Subcutaneous abdominal adipose tissue (tissue), 5 donors: ENCODE data around the gene C15orf40.

Source experiments
- H3K27ac ChIP-seq: one replicate; pipeline ENCODE4 v1.7.0; 2013; ENCODE audit warnings: low read depth, mild to moderate bottlenecking, inconsistent platforms, low read length, moderate library complexity
- H3K27me3 ChIP-seq, 5 donors: one replicate each; pipeline ENCODE4 v1.7.0; 2013; ENCODE audit warnings: low read length in 5 of 5, inconsistent platforms in 1 of 5; ENCODE audit not compliant: control insufficient read depth in 5 of 5, insufficient read depth in 4 of 5
- H3K36me3 ChIP-seq, 5 donors: one replicate each; pipeline ENCODE4 v1.7.0; 2013; ENCODE audit warnings: low read length in 5 of 5; ENCODE audit not compliant: control insufficient read depth in 5 of 5, insufficient read depth in 5 of 5
- H3K4me1 ChIP-seq, 5 donors: one replicate each; pipeline ENCODE4 v1.7.0; 2013; ENCODE audit warnings: low read length in 5 of 5, mild to moderate bottlenecking in 3 of 5, moderate library complexity in 1 of 5; ENCODE audit not compliant: control insufficient read depth in 5 of 5, insufficient read depth in 5 of 5
- H3K4me3 ChIP-seq, 5 donors: one replicate each; pipeline ENCODE4 v1.7.0; 2013; ENCODE audit warnings: low read length in 5 of 5, low read depth in 1 of 5
- H3K9ac ChIP-seq, 5 donors: one replicate each; pipeline ENCODE4 v1.7.0; 2013; ENCODE audit warnings: low read length in 5 of 5, mild to moderate bottlenecking in 4 of 5, moderate library complexity in 3 of 5
- H3K9me3 ChIP-seq, 5 donors: one replicate each; pipeline ENCODE4 v1.7.0; 2013; ENCODE audit warnings: low read length in 5 of 5; ENCODE audit not compliant: control insufficient read depth in 5 of 5
- donor health status: healthy.
- donor health status: healthy.
- donor health status: healthy.
- donor health status: healthy.
- donor health status: healthy.

Gene C15orf40

DNA sequence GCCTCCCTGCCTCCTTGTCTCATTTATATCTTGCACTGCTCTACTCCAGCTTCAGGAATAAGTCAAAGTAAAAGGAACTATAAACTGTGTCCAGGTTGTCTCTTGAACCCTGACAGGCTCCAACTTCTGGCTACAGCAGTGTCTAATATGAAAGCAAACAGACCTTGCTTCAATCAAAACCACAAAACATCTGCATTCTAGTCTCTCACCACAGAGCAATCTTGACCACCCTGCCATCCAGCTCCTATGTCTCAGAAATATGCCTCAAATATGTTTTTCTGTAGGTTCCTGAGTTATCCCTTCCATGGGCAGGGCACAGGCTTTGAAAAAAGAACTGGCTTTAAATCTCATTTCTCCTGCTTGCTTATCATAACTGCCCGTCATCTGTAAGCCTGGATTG, 38.4 kb downstream of the C15orf40 start:
- Histone ChIP-seq H3K4me3 (no peak overlapping the region), H3K4me1 (no peaks in the 10 kb centered on the region), H3K27ac (no peak overlapping the region), H3K9ac (no peak overlapping the region), H3K9me3 (no peaks in the 10 kb centered on the region), H3K36me3 (no peaks in the 10 kb centered on the region), H3K27me3 (no peaks in the 10 kb centered on the region)

DNA sequence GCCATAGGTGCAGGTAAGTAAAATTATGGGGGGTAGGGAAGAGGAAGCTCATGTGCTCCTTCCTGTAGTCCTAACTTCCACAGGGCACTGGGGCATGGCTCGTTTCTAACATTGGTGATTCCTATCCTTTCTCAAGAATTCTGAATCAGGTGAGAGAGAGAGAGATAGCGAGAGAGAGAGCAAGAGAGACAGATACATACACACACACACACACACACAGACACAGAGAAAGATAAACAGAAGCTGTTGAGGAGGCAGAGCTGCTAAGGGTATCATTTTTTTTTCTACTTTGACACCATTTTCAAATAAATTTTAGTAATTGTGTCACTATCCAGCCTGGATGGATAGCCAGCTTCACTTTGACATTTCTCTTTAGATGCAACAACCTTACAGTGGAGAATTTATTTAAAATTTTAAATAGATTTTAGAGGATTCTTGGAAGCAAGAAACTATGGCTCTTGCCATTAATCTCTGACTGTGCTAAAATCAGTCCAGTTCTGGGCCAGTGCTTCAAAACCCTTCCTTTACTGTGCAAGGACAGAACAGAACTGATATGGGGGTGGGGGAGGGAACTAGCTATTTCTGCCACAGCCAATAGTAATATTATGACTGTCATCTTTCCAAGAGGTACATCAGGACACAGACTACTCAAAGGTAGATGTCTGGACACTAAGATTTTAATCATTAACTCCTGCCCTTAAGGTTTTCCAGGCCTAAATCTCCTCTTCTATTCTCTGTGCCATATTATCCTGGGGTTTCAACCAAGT, 40.0 kb downstream of the C15orf40 start:
- no peaks in the 10 kb centered on the region for H3K4me1 ChIP-seq
- H3K27me3 ChIP-seq, result no peaks in the 10 kb centered on the region
- no peaks in the 10 kb centered on the region for H3K9me3 ChIP-seq
- H3K36me3 ChIP-seq, result no peaks in the 10 kb centered on the region
- no peak overlapping the region for H3K4me3 ChIP-seq
- H3K9ac ChIP-seq, result no peak overlapping the region
- H3K27ac ChIP-seq, result no peak overlapping the region

DNA sequence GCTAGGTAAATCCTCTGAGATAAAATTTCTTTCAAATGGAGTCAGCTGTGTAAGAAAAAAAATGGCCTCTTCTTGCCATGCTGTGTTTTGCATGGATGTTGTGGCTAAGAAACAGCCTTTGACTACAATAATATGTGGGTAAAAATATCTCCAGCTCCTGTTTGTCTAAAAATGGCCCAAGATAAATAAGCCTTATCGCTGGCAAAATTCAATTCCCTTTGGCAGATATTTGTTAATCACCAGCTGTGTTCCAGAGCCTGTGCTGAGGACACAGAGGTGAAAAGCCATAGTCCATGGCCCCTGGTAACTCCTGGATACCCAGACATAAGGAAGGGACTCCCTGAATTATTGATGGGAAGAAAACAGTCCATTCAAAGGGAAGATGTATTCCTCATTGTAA, 40.7 kb downstream of the C15orf40 start:
- H3K27me3 ChIP-seq, result no peaks in the 10 kb centered on the region
- no peak overlapping the region for H3K27ac ChIP-seq
- no peak overlapping the region for H3K4me3 ChIP-seq

DNA sequence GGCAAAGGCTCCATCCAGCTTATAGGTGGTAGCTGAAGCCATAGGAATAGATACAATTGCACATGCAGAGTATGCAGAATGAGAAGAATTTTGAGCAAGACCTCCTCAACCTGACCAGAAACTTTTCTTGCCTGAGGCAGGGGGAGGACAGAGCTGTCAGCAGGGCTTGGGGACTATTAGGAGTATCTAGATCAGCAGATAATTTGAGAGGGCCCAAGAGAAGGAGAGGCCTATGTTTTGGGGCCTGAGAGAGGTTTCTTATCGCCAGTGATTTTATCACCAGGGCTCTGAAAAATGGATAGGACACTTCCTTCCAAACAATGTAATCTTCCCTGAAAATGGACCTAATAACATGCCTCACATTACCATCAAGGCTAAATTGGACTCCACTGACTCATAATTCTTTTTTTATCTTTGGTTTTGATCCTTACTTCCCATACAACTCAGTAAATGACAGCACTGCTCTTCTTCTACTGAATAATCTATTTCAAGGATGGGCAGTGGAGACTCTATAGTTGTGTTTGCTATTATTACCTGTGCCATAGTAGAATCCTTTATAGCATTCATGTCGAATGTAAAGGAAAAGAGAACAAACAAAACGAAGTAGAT, 41.3 kb downstream of the C15orf40 start:
- H3K27me3 ChIP-seq, result no peaks in the 10 kb centered on the region
- H3K4me3 ChIP-seq, result no peak overlapping the region
- H3K9me3 ChIP-seq, result no peaks in the 10 kb centered on the region
- H3K27ac ChIP-seq, result no peak overlapping the region
- H3K9ac ChIP-seq, result no peak overlapping the region
- no peaks in the 10 kb centered on the region for H3K4me1 ChIP-seq
- H3K36me3 ChIP-seq, result no peaks in the 10 kb centered on the region

More for the DNA sequence above, 40.7 kb downstream of the C15orf40 start:
- Histone ChIP-seq H3K4me1 (no peaks in the 10 kb centered on the region), H3K9ac (no peak overlapping the region), H3K36me3 (no peaks in the 10 kb centered on the region), H3K9me3 (no peaks in the 10 kb centered on the region)

DNA sequence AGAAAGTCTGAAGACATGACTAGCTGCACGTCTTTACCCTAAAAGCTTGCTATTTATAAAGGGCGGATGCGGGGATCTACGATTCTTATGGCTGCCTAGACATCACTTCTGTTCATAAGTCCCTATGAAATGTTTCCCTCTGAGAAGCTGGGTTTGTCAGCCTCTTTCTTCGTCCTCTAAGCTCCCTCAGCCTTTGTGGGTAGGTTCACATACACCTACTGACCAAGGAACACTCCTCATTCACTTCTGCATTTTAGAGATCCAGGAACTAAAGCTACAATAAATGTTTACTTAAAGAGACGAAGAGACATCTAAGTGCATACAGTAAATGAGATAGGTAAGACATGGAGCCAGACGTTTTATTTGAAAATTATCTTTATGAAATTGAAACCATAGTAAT, 42.1 kb downstream of the C15orf40 start:
- H3K27ac ChIP-seq, result no peak overlapping the region
- no peaks in the 10 kb centered on the region for H3K9me3 ChIP-seq
- no peaks in the 10 kb centered on the region for H3K27me3 ChIP-seq
- no peak overlapping the region for H3K9ac ChIP-seq
- H3K4me3 ChIP-seq, result no peak overlapping the region
- no peaks in the 10 kb centered on the region for H3K36me3 ChIP-seq
- no peaks in the 10 kb centered on the region for H3K4me1 ChIP-seq

DNA sequence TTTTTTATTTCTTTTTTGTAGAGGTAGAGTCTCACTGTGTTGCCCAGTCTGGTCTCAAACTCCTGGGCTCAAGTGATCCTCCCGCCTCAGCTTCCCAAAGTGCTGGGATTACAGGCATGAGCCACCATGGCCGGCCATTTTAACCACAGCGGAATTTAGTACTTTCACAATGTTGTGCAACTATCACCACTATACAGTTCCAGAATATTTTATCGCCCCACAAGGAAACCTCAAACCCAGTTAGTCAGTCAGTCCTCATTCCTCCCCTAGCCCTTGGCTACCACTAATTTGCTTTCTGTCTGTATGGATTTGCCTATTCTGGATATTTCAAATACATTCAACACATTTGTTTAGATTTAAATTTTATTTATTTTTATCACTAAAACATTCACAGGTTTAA, 43.4 kb downstream of the C15orf40 start:
- Histone ChIP-seq H3K27me3 (no peaks in the 10 kb centered on the region), H3K27ac (no peak overlapping the region), H3K36me3 (no peaks in the 10 kb centered on the region), H3K4me3 (no peak overlapping the region), H3K9ac (no peak overlapping the region), H3K4me1 (no peaks in the 10 kb centered on the region), H3K9me3 (no peaks in the 10 kb centered on the region)

DNA sequence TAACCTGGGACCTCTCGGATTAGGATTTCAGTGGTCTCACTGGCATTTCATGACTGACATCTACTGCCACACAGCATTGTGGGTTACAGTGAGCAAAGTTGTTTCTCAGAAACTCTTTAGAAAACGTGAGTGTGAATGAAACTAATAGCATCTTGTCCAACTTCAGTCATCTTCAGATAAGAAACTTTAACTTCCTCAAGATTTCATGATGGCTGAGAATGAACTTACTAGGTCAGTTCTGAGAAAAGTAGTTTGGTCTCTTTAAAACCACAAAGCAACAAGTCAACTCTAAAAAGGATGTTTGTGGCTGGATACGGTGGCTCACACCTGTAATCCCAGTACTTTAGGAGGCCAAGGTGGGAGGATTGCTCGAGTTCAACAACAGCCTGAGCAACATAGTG, 44.8 kb downstream of the C15orf40 start:
- Histone ChIP-seq H3K9ac (no peak overlapping the region), H3K36me3 (no peaks in the 10 kb centered on the region), H3K4me1 (no peaks in the 10 kb centered on the region), H3K27ac (no peak overlapping the region), H3K27me3 (no peaks in the 10 kb centered on the region), H3K9me3 (no peaks in the 10 kb centered on the region), H3K4me3 (no peak overlapping the region)

DNA sequence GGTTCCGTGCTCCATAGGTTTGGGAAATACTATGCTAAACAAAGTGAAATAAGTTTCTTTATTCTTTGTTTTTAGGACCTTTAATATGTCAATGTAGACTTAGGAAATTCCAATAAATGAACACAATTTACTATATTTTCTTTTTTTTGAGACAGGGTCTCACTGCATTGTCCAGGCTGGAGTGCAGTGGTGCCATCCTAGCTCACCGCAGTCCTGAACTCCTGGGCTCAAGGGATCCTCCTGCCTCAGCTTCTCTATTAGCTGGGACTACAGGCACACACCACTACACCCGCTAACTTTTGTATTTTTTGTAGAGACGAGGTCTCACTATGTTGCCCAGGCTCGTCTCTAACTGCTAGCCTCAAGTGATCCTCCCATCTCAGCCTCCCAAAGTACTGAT, 46.5 kb downstream of the C15orf40 start:
- no peaks in the 10 kb centered on the region for H3K9me3 ChIP-seq
- H3K27ac ChIP-seq, result no peak overlapping the region
- H3K4me3 ChIP-seq, result no peak overlapping the region
- no peaks in the 10 kb centered on the region for H3K4me1 ChIP-seq
- H3K36me3 ChIP-seq, result no peaks in the 10 kb centered on the region
- H3K9ac ChIP-seq, result no peak overlapping the region
- H3K27me3 ChIP-seq, result no peaks in the 10 kb centered on the region

DNA sequence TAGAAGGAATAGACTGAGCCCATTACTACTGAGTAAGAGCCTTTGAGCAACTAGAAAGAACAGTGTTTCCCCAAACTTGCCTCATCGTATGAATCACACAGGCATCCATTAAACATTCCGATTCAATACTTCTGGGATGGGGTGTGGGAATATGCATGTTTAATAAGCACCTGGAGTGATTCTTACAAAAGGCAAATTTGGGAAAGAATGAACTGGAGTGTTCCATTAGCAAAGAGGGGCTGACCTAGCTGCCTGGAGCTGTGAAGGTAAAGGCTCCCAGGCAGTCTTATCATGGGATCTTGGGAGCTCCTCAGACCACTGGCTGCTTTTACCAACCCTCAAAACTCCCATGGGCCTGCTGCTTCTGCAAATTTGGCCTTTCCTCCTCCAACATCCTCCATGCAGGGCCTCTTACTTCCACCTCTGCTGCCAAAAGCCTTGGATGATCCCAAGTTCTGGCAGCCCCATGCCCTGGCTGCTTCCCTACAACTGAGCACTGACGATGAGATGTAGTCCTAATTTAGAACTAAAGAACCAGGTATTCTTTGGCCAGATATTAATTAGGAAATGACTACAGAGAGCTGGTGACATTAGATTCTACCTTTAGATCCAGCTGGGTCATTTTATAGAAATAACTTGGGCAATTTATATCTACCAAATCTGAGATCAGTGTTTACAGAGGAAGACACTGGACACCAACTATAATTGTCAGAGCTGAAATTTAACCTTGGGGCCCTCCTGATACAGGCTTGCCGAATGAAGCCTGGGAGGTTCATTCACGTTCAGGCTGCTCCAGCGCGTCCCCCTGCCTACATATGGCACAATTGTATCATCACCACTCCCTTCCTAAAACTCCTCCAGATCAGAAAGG, 47.7 kb downstream of the C15orf40 start:
- Histone ChIP-seq H3K9me3 (no peaks in the 10 kb centered on the region), H3K4me1 (no peaks in the 10 kb centered on the region), H3K9ac (no peak overlapping the region), H3K36me3 (no peaks in the 10 kb centered on the region), H3K27me3 (no peaks in the 10 kb centered on the region), H3K27ac (no peak overlapping the region), H3K4me3 (no peak overlapping the region)

DNA sequence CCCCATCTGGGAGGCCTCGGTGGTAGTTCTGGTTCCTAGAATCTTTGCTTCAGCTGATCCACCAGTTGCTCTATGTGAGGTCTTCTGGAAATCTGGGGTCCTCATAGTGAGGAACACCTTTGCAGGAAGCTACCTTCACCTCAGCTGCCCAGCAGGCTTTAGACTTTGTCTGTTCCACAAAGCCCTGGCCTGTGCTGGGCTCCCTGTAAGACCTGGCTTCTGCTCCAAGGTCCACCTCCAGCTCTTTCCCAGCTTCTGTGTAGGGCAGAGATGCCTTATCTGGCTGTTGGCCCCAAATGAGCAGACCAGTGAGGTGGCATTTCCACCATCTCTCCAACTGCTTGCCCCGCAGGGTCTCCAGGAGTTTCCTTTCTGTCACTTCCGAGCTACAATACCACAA, 50.7 kb downstream of the C15orf40 start:
- H3K4me1 ChIP-seq, result no peaks in the 10 kb centered on the region
- H3K36me3 ChIP-seq, result no peaks in the 10 kb centered on the region
- no peak overlapping the region for H3K4me3 ChIP-seq
- H3K27me3 ChIP-seq, result no peaks in the 10 kb centered on the region
- no peak overlapping the region for H3K9ac ChIP-seq
- H3K27ac ChIP-seq, result no peak overlapping the region
- H3K9me3 ChIP-seq, result no peaks in the 10 kb centered on the region
